Type B pancreatic cell (in vitro differentiated cells): Measurements from ENCODE around the gene CTAG2. TPM values are rescaled to one million over a fixed set of nuclear protein-coding genes. Genes with fewer than 3 reads are reported as not detected.
"Not testable (repeated sequence)": the region's sequence is repeated elsewhere in the genome, so short reads cannot be mapped to it uniquely, and the experiment has no call there.

ENCODE experiments used
- DNase-seq: peaks from one replicate; pipeline ENCODE4 v3.0.0; 2021; ENCODE audit warnings: mixed read lengths; ENCODE audit not compliant: unreplicated experiment; ENCODE audit errors: extremely low spot score
- H3K27ac Mint-ChIP-seq: 2 replicates; pipeline ENCODE4 v1.8.0; 2021; ENCODE audit warnings: mild to moderate bottlenecking, mixed read lengths
- H3K27me3 Mint-ChIP-seq: 2 replicates; pipeline ENCODE4 v1.8.0; 2021; ENCODE audit warnings: mixed read lengths
- H3K36me3 Mint-ChIP-seq: 2 replicates; pipeline ENCODE4 v1.8.0; 2021; ENCODE audit warnings: mixed read lengths
- H3K4me1 Mint-ChIP-seq: one replicate; pipeline ENCODE4 v1.8.0; 2021; ENCODE audit warnings: mixed read lengths; ENCODE audit not compliant: unreplicated experiment
- H3K4me3 Mint-ChIP-seq: 2 replicates; pipeline ENCODE4 v1.8.0; 2021; ENCODE audit warnings: mild to moderate bottlenecking, mixed read lengths
- H3K9me3 Mint-ChIP-seq: 2 replicates; pipeline ENCODE4 v1.8.0; 2021; ENCODE audit warnings: mixed read lengths
- CTCF ChIP-seq: fragments of 200-600 bp; sonication (generic); conservative IDR thresholded peaks from 2 replicates; pipeline ENCODE4 v1.5.0; 2021; ENCODE audit warnings: antibody characterized with exemption, mild to moderate bottlenecking
- total RNA-seq: library from RNA; stranded (reverse); gene quantifications from 2 replicates; pipeline ENCODE4 v1.2.1, GENCODE V29; 2021; ENCODE audit warnings: low replicate concordance

The CTAG2 gene
- total RNA-seq, 1 donor from 2014 or later = not detected

DNA sequence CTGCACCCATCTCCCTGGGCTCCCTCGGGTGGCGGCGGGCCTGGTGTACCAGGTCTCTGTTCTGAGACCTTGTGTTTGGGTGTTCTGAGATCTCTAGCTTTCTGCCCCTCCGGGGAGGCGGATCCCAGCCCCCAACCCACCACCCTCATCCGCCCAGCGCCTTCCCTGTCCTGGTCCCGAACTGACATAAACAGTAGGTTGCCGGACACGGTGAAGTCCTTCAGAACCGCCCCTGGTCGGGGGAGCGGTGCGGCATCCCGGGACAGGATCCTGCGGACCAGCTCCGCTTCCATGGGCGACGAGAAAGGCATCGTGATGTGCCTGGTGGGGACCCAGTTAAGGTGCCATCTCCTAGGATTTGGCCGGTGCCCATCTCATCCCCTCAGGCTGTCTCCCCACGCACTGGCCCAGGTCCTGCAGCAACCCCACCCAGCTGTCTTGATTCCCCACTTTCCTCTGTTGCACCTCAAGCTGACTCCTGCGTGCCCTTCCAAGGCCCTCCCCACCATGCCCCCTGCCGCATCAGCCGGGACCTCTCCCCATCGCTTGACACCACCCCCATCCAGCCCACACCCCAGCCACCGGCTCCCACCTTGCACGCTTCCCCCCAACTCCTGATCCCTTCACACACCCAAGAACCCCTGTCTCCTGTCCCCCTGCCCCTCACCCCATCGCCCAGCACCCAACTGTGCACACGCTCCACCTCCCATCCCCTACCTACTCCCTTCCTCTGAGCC lies 900 bp downstream of the CTAG2 start:
- Mint-ChIP-seq H3K36me3 (no peaks in the 10 kb centered on the region), H3K4me1 (no peaks in the 10 kb centered on the region), H3K27me3 (no peaks in the 10 kb centered on the region), H3K27ac (no peak overlapping the region), H3K4me3 (no peak overlapping the region), H3K9me3 (no peaks in the 10 kb centered on the region)
- no peak for TF ChIP-seq CTCF
- DNase-seq = no peak

DNA sequence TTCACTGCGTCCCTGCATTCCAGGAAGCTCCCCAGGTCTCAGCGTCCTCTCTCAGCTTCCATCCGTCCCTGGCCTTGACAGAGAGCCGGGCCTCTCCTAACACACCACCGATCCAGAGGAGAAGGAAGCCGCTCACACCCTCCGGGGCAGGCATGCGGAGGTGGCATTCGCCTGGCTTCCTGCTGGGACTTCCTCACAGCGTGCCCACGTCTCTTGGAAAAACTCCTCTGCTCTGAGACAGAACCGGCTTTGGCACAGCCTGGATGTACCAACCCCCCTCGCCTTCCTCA lies 3.2 kb downstream of the CTAG2 start:
- TF ChIP-seq CTCF = no peak
- DNase-seq = no peak
- no peaks in the 10 kb centered on the region for H3K9me3 Mint-ChIP-seq
- H3K27ac Mint-ChIP-seq = no peak overlapping the region
- H3K36me3 Mint-ChIP-seq = no peaks in the 10 kb centered on the region
- no peaks in the 10 kb centered on the region for H3K4me1 Mint-ChIP-seq
- no peaks in the 10 kb centered on the region for H3K27me3 Mint-ChIP-seq
- H3K4me3 Mint-ChIP-seq = no peak overlapping the region

DNA sequence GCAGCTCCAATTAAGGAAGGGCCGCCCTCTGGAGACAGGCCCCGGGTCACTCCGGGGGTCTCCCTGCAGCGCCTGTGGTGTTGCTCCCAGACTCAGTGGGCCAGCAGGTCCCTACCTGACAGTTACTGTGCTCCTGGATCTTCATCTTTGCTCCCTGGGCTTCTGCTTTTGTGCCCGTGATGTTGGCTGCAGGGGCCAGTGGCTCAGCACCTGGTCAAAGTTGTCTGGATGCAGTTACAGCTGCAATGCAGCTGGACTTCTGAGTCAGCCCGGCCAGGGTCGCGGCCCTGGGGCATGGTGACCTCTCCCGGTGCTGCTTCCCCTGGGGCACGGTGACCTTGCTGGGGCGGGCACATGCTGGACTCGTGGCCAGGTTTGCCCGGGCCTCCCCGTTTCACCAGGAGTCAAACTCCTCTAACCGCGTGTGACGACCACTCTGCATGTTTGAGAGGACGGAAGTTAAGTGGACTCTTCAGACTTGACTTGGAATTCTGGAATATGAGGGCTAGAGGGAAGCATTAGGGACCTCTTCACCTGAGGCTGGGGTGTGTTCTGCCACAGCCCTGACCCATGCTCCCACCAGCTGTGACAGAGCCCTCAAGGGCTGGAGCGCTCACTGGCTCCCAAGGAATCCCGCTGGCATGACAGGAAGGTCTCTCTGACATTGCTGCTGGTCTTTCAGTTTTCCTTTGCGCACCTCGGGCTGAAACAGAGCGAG lies 3.7 kb downstream of the CTAG2 start:
- H3K4me3 Mint-ChIP-seq = no peak overlapping the region
- DNase-seq = no peak
- no peaks in the 10 kb centered on the region for H3K9me3 Mint-ChIP-seq
- H3K4me1 Mint-ChIP-seq = no peaks in the 10 kb centered on the region
- no peaks in the 10 kb centered on the region for H3K27me3 Mint-ChIP-seq
- no peak for TF ChIP-seq CTCF
- H3K27ac Mint-ChIP-seq = no peak overlapping the region
- H3K36me3 Mint-ChIP-seq = no peaks in the 10 kb centered on the region

DNA sequence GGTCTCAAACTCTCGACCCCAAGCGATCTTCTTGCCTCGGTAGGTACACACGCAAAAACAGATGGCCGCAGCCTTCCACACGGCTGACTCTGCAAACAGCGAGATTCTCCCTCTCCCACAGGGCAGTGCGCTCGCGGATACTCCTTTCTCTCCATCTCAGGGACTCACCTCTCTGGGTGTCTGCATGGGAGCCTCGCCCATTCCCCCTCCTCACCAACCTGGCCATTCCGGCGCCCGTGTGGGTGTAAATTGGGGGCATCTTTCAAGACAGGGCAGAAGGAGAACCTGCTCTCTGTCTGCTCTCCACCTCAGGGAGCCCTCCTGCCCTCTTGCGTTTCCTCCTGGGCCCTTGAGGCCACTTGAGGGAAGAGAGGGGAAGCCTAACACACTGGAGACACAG lies 4.4 kb downstream of the CTAG2 start:
- Mint-ChIP-seq H3K4me1 (no peaks in the 10 kb centered on the region), H3K27ac (no peak overlapping the region), H3K9me3 (no peaks in the 10 kb centered on the region), H3K36me3 (no peaks in the 10 kb centered on the region), H3K4me3 (no peak overlapping the region), H3K27me3 (no peaks in the 10 kb centered on the region)
- no peak for DNase-seq
- TF ChIP-seq CTCF = no peak

GRCh38 chrX:154645745-154646378 lies 7.5 kb downstream of the CTAG2 start:
- H3K36me3 Mint-ChIP-seq, H3K4me3 Mint-ChIP-seq, DNase-seq, H3K4me1 Mint-ChIP-seq, H3K27me3 Mint-ChIP-seq, H3K27ac Mint-ChIP-seq, H3K9me3 Mint-ChIP-seq: not testable (repeated sequence)

- not testable (repeated sequence) for H3K4me3 Mint-ChIP-seq, DNase-seq, H3K4me1 Mint-ChIP-seq, H3K36me3 Mint-ChIP-seq, H3K9me3 Mint-ChIP-seq, H3K27me3 Mint-ChIP-seq, H3K27ac Mint-ChIP-seq
Observed at GRCh38 chrX:154643708-154644107, 9.7 kb downstream of the CTAG2 start.

GRCh38 chrX:154641740-154642139 lies 11.6 kb downstream of the CTAG2 start:
- not testable (repeated sequence) for H3K4me3 Mint-ChIP-seq, H3K9me3 Mint-ChIP-seq, H3K4me1 Mint-ChIP-seq, H3K36me3 Mint-ChIP-seq, H3K27me3 Mint-ChIP-seq, DNase-seq, H3K27ac Mint-ChIP-seq

- H3K9me3 Mint-ChIP-seq, DNase-seq, H3K27me3 Mint-ChIP-seq, H3K4me3 Mint-ChIP-seq, H3K36me3 Mint-ChIP-seq, H3K4me1 Mint-ChIP-seq, H3K27ac Mint-ChIP-seq: not testable (repeated sequence)
Observed at GRCh38 chrX:154633661-154634060, 19.7 kb downstream of the CTAG2 start.

- not testable (repeated sequence) for H3K36me3 Mint-ChIP-seq, H3K9me3 Mint-ChIP-seq, H3K27me3 Mint-ChIP-seq, H3K27ac Mint-ChIP-seq, H3K4me1 Mint-ChIP-seq, DNase-seq, H3K4me3 Mint-ChIP-seq
Observed at GRCh38 chrX:154630949-154631348, 22.4 kb downstream of the CTAG2 start.

DNA sequence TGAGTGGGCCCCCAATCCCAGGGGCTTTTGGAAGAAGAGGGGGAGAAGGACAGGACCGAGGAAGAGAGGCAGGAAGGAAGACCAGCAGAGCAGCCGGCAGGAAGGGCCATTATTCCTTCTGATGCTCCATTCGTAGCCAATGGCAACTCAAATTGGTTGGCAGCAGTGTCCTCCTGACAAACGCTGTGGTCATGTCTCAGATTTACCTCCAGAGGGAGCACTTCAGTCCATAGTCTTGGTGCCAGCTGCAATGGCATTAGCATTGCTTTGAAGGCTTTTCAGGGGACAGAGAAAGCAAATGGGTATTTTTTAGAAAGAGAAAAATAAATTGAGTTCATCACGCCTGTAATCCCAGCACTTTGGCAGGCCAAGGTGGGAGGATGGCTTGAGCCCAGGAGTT lies 24.4 kb downstream of the CTAG2 start:
- H3K4me1 Mint-ChIP-seq, H3K4me3 Mint-ChIP-seq, H3K9me3 Mint-ChIP-seq, H3K36me3 Mint-ChIP-seq, H3K27ac Mint-ChIP-seq, H3K27me3 Mint-ChIP-seq, DNase-seq: not testable (repeated sequence)
